Kidney epithelial cell (primary cell): ENCODE measurements around the gene C10orf95. TPM values are rescaled to one million over a fixed set of nuclear protein-coding genes. Genes with fewer than 3 reads are reported as not detected.
"Not testable (repeated sequence)": the region's sequence is repeated elsewhere in the genome, so short reads cannot be mapped to it uniquely, and the experiment has no call there.

Experiments used
- DNase-seq: peaks from one replicate; pipeline ENCODE4 v3.0.0-alpha.2; 2010; ENCODE audit warnings: low read depth
- H3K27me3 ChIP-seq: 2 replicates; pipeline ENCODE4 v1.6.0; 2011; ENCODE audit warnings: low read length; ENCODE audit not compliant: control insufficient read depth, insufficient read depth
- H3K36me3 ChIP-seq: 2 replicates; pipeline ENCODE4 v1.5.1; 2011; ENCODE audit warnings: low read length; ENCODE audit not compliant: control insufficient read depth, insufficient read depth
- H3K4me3 ChIP-seq: 2 replicates; pipeline ENCODE4 v1.5.1; 2011; ENCODE audit warnings: low read depth, mild to moderate bottlenecking, control low read depth, low read length
- total RNA-seq: library from RNA; depleted of rRNA; stranded (reverse); fragments of >200 nt; gene quantifications from 2 replicates; pipeline ENCODE4 v1.2.3, GENCODE V29; 2015
- TF ChIP-seq, protein P1 (sequence below): IDR thresholded peaks from 2 replicates; pipeline ENCODE4 v1.5.1; 2011; ENCODE audit warnings: mild to moderate bottlenecking, moderate library complexity, low read length, control low read depth, inconsistent platforms; ENCODE audit not compliant: insufficient read depth, poor library complexity, severe bottlenecking

The C10orf95 gene, protein sequence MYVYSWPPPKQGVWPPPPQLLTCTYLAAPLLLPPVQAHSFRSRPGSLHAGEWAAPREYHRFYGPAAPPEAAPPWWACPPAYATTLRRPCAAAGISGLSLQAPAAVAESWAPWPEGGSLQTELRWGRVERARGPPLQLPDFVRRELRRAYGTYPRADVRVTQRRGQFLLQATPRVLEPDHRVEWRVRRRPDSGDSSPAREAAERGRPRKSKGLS
- total RNA-seq: 3.2 and 6.9 TPM in 2 replicates

DNA sequence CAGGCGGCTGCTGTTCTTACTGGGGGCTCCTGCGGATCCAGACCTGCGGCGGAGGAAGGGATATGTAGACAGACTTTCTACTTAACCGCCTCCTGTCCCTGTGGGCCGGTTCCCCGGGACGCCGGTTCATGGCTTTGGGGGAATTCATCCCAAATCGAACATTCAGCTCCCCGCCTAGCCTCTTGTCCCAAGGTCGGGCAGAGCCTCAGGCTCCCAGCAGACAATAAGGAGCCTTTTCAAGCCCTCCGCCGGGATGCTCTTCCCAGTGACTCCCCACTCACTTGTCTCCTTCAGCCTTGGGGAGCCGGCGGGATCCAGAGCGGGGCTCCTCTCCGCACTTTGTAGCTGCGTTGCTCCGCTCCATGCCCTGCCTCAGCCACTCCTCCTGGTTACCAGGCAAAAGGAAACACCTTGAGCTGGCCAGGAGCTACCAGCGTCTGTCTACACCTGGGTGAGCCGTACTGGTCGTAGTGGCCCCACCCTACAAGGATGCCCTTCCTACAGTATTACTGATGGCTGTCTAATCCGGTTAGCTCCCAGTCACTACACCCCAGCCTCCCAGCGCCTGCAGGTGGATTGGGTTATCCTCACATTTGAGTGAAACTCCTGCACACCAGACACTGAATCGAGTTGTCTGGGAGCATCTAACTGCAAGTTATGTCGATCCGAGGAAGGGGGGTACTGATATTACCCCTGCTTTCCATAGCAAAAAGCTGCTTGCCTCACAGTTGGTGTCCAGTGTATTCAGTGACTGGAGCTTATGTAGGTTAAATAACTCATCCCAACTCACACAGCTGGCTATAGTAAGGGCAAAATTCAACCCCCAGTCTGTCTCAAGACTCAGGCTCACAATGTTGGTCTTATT, at the start of gene C10orf95:
C10orf95 (minus strand) TSS at position 439 of the 865 bp plus-strand sequence. CDS start 450 bp downstream, outside the sequence.
- peaks cover 1% of the 10 kb centered on the region for H3K36me3 ChIP-seq
- no peak for DNase-seq
- peak within 1 kb of the TSS; percentile 51 for H3K4me3 ChIP-seq
- TF ChIP-seq, protein P1, sequence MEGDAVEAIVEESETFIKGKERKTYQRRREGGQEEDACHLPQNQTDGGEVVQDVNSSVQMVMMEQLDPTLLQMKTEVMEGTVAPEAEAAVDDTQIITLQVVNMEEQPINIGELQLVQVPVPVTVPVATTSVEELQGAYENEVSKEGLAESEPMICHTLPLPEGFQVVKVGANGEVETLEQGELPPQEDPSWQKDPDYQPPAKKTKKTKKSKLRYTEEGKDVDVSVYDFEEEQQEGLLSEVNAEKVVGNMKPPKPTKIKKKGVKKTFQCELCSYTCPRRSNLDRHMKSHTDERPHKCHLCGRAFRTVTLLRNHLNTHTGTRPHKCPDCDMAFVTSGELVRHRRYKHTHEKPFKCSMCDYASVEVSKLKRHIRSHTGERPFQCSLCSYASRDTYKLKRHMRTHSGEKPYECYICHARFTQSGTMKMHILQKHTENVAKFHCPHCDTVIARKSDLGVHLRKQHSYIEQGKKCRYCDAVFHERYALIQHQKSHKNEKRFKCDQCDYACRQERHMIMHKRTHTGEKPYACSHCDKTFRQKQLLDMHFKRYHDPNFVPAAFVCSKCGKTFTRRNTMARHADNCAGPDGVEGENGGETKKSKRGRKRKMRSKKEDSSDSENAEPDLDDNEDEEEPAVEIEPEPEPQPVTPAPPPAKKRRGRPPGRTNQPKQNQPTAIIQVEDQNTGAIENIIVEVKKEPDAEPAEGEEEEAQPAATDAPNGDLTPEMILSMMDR: no peak
- no peaks in the 10 kb centered on the region for H3K27me3 ChIP-seq

DNA sequence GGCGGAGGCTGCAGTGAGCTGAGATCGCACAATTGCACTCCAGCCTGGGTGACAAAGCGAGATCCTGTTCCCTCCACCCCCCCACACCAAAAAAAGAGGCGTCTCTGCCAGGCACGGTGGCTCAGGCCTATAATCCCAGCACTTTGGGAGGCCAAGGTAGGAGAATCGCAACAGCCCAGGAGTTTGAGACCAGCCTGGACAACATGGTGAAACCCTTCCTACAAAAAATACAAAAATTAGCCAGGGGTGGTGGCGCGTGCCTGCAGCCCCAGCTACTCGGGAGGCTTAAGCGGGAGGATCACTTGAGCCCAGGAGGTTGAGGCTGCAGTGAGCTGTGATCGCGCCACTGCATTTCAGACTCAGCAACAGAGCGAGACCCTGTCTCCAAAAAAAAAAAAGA, 49.3 kb upstream of the C10orf95 start:
- H3K4me3 ChIP-seq, DNase-seq, H3K36me3 ChIP-seq, H3K27me3 ChIP-seq: not testable (repeated sequence)

DNA sequence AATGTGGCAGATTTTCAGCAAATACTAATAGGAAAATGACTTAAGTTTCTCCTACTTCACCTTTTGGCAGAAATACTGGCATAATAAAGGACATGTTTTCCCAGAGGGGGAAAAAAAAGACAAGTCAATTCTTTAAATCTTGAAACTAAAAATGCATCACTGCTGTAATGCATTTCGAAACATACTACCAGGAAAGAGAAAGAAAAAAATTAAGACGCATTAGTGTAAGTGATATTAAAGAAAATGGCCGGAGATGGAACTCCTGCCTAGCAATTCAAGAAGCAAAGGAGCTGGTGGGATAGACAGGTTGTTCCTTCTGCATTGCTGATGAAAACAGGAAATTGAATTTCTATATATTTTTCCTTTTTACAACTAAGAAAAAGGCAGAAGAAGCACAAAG, 48.0 kb upstream of the C10orf95 start:
- no peak for DNase-seq
- TF ChIP-seq, protein P1: no peak
- H3K27me3 ChIP-seq: no peaks in the 10 kb centered on the region
- no peaks in the 10 kb centered on the region for H3K36me3 ChIP-seq
- H3K4me3 ChIP-seq: no peak overlapping the region

DNA sequence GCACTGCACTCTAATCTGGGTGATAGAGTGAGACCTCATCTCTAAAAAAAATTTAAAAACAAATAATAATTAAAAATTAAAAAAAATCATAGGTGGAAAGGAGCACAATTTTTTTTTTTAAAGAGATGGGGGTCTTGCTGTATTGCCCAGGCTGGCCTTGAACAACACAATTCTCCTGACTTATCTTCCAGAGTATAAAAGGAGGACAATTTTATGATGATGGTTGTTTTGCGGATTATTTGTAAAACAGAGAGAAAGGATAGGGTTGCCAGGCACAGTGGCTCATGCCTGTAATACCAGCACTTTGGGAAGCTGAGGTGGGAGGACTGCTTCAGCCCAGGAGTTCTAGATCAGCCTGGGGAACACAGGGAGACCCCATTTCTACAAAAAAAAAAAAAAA, 46.2 kb upstream of the C10orf95 start:
- TF ChIP-seq, protein P1: no peak
- Histone ChIP-seq H3K4me3 (no peak overlapping the region), H3K36me3 (no peaks in the 10 kb centered on the region), H3K27me3 (no peaks in the 10 kb centered on the region)
- DNase-seq: no peak

DNA sequence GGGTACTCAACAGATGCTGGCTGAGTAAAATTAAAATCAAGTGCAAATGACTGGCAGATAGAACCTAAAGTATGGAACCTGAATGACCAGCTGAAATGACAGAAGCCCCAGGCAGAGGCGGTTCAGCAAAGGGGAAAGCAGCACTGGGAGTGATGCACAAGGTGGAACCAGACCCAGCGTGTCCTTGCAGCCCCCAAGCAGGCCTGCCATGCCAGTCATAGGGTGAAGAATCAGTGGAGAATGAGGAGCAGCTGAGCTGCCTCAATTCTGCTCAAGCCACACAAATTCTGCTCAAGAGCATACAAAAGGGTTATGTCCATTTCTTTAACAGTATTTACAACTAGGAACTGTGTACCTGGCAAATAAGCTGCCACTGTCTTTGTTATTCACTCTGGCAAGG, 42.4 kb upstream of the C10orf95 start:
- Histone ChIP-seq H3K27me3 (no peaks in the 10 kb centered on the region), H3K4me3 (no peak overlapping the region), H3K36me3 (no peaks in the 10 kb centered on the region)
- no peak for DNase-seq
- TF ChIP-seq, protein P1: no peak

DNA sequence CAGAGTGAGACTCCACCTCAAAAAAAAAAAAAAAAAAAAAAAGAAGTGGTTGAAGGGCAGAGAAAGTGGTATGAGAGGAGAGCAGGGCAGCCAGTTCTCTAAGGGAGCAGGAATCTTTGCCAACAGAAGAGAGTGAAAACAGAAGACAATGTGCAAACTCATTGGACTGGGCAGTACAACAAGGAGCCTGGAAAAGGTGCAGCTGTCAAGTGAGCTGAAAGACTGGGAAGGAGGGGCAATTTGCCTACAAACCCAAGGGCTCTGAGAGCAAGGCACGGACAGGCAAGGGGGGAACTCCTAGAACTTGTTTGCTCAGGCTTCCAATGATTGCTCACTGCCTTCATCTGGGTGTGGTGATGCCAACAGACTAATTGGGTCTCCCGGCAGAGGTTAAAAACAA, 41.6 kb upstream of the C10orf95 start:
- DNase-seq: no peak
- peaks cover 5% of the 10 kb centered on the region for H3K36me3 ChIP-seq
- TF ChIP-seq, protein P1: no peak
- no peak overlapping the region for H3K4me3 ChIP-seq
- no peaks in the 10 kb centered on the region for H3K27me3 ChIP-seq
